Ishikawa (cell line): Measurements from ENCODE around the gene S100A8.

ENCODE experiments used
- CEBPB ChIP-seq: IDR thresholded peaks from 2 replicates; pipeline ENCODE4 v1.6.1; 2012
- EP300 ChIP-seq: IDR thresholded peaks from 2 replicates; pipeline ENCODE4 v1.6.1; 2012; ENCODE audit warnings: borderline replicate concordance
- TEAD4 ChIP-seq: IDR thresholded peaks from 2 replicates; pipeline ENCODE4 v1.6.1; 2012
- YY1 ChIP-seq: IDR thresholded peaks from 2 replicates; pipeline ENCODE4 v1.6.1; 2012; ENCODE audit warnings: low read depth

GRCh38 chr1:153387001-153387400 is 3.9 kb downstream of the S100A8 start:
- TF ChIP-seq CEBPB (no peak), YY1 (no peak), TEAD4 (no peak), EP300 (no peak)
